C1 segment of cervical spinal cord (tissue), 14 donors: ENCODE data around the gene NOX3.
"Not testable (repeated sequence)": the region's sequence is repeated elsewhere in the genome, so short reads cannot be mapped to it uniquely, and the experiment has no call there.

ENCODE experiments used
- DNase-seq, 14 donors: peaks; one replicate each; lab custom pipeline; 2025; lab: John Stamatoyannopoulos, UW

The NOX3 gene

GRCh38 chr6:155470979-155471616 is 15.5 kb upstream of the NOX3 start:
- DNase-seq, result not testable (repeated sequence)

- not testable (repeated sequence) for DNase-seq
Observed at GRCh38 chr6:155468543-155468942, 12.9 kb upstream of the NOX3 start.

- no peak for DNase-seq
Observed at GRCh38 chr6:155466539-155466938, 10.9 kb upstream of the NOX3 start.

GRCh38 chr6:155461556-155461955 is 5.9 kb upstream of the NOX3 start:
- no peak for DNase-seq

GRCh38 chr6:155454471-155454870 is 1.2 kb downstream of the NOX3 start:
- DNase-seq, result no peak

- no peak for DNase-seq
Observed at GRCh38 chr6:155454008-155454407, 1.6 kb downstream of the NOX3 start.

- DNase-seq, result no peak
Observed at GRCh38 chr6:155452576-155452975, 3.1 kb downstream of the NOX3 start.

- DNase-seq, result not testable (repeated sequence)
Observed at GRCh38 chr6:155451530-155451929, 4.1 kb downstream of the NOX3 start.

GRCh38 chr6:155450240-155450581 is 5.4 kb downstream of the NOX3 start:
- no peak for DNase-seq

GRCh38 chr6:155449450-155450239 is 6.0 kb downstream of the NOX3 start:
- DNase-seq, result no peak

GRCh38 chr6:155448668-155449449 is 6.8 kb downstream of the NOX3 start:
- DNase-seq, result no peak

- no peak for DNase-seq
Observed at GRCh38 chr6:155447949-155448348, 7.7 kb downstream of the NOX3 start.

GRCh38 chr6:155444952-155445903 is 10.4 kb downstream of the NOX3 start:
- DNase-seq, result no peak

- DNase-seq, result no peak
Observed at GRCh38 chr6:155444120-155444917, 11.3 kb downstream of the NOX3 start.

GRCh38 chr6:155443168-155443567 is 12.5 kb downstream of the NOX3 start:
- no peak for DNase-seq

GRCh38 chr6:155442562-155442961 is 13.1 kb downstream of the NOX3 start:
- DNase-seq, result no peak

GRCh38 chr6:155441112-155441465 is 14.6 kb downstream of the NOX3 start:
- no peak for DNase-seq

GRCh38 chr6:155440398-155441111 is 15.1 kb downstream of the NOX3 start:
- no peak for DNase-seq

GRCh38 chr6:155439376-155439775 is 16.3 kb downstream of the NOX3 start:
- no peak for DNase-seq
